RWPE2 (cell line): ENCODE data around the gene KIAA0319L.

ENCODE experiments used
- ATAC-seq: fragments of 200-7000 bp; cut with Tn5 transposase; 3 replicates; pipeline ENCODE4 v1.9.1; 2021; ENCODE audit warnings: low read depth
- DNase-seq: peaks from one replicate; pipeline ENCODE4 v3.0.0-alpha.2; 2020; ENCODE audit warnings: low spot score
- H3K27ac ChIP-seq: fragments of 450-650 bp; 2 replicates; pipeline ENCODE4 v1.5.1; 2017; ENCODE audit warnings: mild to moderate bottlenecking; ENCODE audit not compliant: poor library complexity, severe bottlenecking
- H3K27me3 ChIP-seq: fragments of 250-450 bp; sonication (Bioruptor Pico); 2 replicates; pipeline ENCODE4 v1.5.1; 2021; ENCODE audit warnings: mild to moderate bottlenecking, moderate library complexity; ENCODE audit not compliant: insufficient read depth, poor library complexity, severe bottlenecking
- H3K36me3 ChIP-seq: fragments of 250-450 bp; sonication (Bioruptor Pico); 2 replicates; pipeline ENCODE4 v1.5.1; 2020; ENCODE audit warnings: low read depth, mild to moderate bottlenecking, moderate library complexity
- H3K4me1 ChIP-seq: fragments of 250-450 bp; sonication (Bioruptor Pico); 2 replicates; pipeline ENCODE4 v1.5.1; 2021; ENCODE audit warnings: mild to moderate bottlenecking, moderate library complexity; ENCODE audit not compliant: insufficient read depth, poor library complexity, severe bottlenecking
- H3K4me3 ChIP-seq: fragments of 250-450 bp; sonication (Bioruptor Pico); 2 replicates; pipeline ENCODE4 v1.5.1; 2021; ENCODE audit warnings: mild to moderate bottlenecking, moderate library complexity; ENCODE audit not compliant: severe bottlenecking
- H3K9me3 ChIP-seq: fragments of 250-450 bp; sonication (Bioruptor Pico); 2 replicates; pipeline ENCODE4 v1.5.1; 2021; ENCODE audit warnings: mild to moderate bottlenecking, moderate library complexity; ENCODE audit not compliant: severe bottlenecking
- CTCF ChIP-seq: fragments of 450-650 bp; IDR thresholded peaks from one replicate; pipeline ENCODE4 v1.5.1; 2017; ENCODE audit warnings: mild to moderate bottlenecking, moderate library complexity; ENCODE audit not compliant: poor library complexity, severe bottlenecking

KIAA0319L gene

GRCh38 chr1:35401049-35401448 lies 156.2 kb downstream of the KIAA0319L start:
- ATAC-seq (no peak), DNase-seq (no peak)
- TF ChIP-seq CTCF: no peak
- no peaks in the 10 kb centered on the region for H3K27me3 ChIP-seq
- peaks cover 85% of the 10 kb centered on the region for H3K36me3 ChIP-seq
- no peak overlapping the region for H3K27ac ChIP-seq
- H3K4me3 ChIP-seq: no peak overlapping the region
- no peaks in the 10 kb centered on the region for H3K4me1 ChIP-seq
- no peaks in the 10 kb centered on the region for H3K9me3 ChIP-seq

- Histone ChIP-seq H3K36me3 (peaks cover 84% of the 10 kb centered on the region), H3K27me3 (no peaks in the 10 kb centered on the region), H3K4me1 (no peaks in the 10 kb centered on the region), H3K9me3 (no peaks in the 10 kb centered on the region), H3K4me3 (no peak overlapping the region), H3K27ac (no peak overlapping the region)
- DNase-seq (no peak), ATAC-seq (no peak)
- no peak for TF ChIP-seq CTCF
These were observed 158.5 kb downstream of the KIAA0319L start for GRCh38 chr1:35398739-35399138.

- Histone ChIP-seq H3K36me3 (peaks cover 94% of the 10 kb centered on the region), H3K27me3 (no peaks in the 10 kb centered on the region), H3K4me1 (no peaks in the 10 kb centered on the region), H3K4me3 (no peak overlapping the region), H3K9me3 (no peaks in the 10 kb centered on the region), H3K27ac (no peak overlapping the region)
- no peak for DNase-seq
- no peak for TF ChIP-seq CTCF
- no peak for ATAC-seq
These were observed 162.8 kb downstream of the KIAA0319L start for GRCh38 chr1:35394386-35394785.

- Histone ChIP-seq H3K4me1 (no peaks in the 10 kb centered on the region), H3K9me3 (no peaks in the 10 kb centered on the region), H3K4me3 (no peak overlapping the region), H3K36me3 (peaks cover 94% of the 10 kb centered on the region), H3K27me3 (no peaks in the 10 kb centered on the region), H3K27ac (no peak overlapping the region)
- ATAC-seq: no peak
- no peak for DNase-seq
- TF ChIP-seq CTCF: no peak
These were observed 166.4 kb downstream of the KIAA0319L start for GRCh38 chr1:35390600-35391494.

GRCh38 chr1:35386959-35387358 lies 170.2 kb downstream of the KIAA0319L start:
- Histone ChIP-seq H3K4me1 (no peaks in the 10 kb centered on the region), H3K36me3 (peaks cover 77% of the 10 kb centered on the region)

More at GRCh38 chr1:35386959-35387358, 170.2 kb downstream of the KIAA0319L start:
- DNase-seq: no peak
- ATAC-seq: no peak
- no peaks in the 10 kb centered on the region for H3K27me3 ChIP-seq
- no peak overlapping the region for H3K27ac ChIP-seq
- no peak overlapping the region for H3K4me3 ChIP-seq
- no peaks in the 10 kb centered on the region for H3K9me3 ChIP-seq
- TF ChIP-seq CTCF: no peak
